Ovary (tissue), 3 donors: ENCODE data around the gene SAMM50.

Experiments
- CTCF ChIP-seq, 3 donors: fragments of 450-650 bp in 2 of 3; fragments of 200-600 bp in 1 of 3; IDR thresholded peaks; one replicate each; pipeline versions ENCODE4 v1.5.1 to v1.8.0; 2016 to 2022; ENCODE audit warnings: antibody characterized with exemption in 3 of 3, mild to moderate bottlenecking in 1 of 3
- EP300 ChIP-seq: sonication (generic); formaldehyde crosslinking; IDR thresholded peaks from one replicate; pipeline ENCODE4 v1.6.1; 2017; ENCODE audit warnings: antibody characterized with exemption
- POLR2A ChIP-seq: fragments of 450-650 bp; IDR thresholded peaks from one replicate; pipeline ENCODE4 v1.6.1; 2017; ENCODE audit warnings: antibody characterized with exemption, mild to moderate bottlenecking, moderate library complexity
- donor health status: DM: no; HTN: no; CAD: no.

DNA sequence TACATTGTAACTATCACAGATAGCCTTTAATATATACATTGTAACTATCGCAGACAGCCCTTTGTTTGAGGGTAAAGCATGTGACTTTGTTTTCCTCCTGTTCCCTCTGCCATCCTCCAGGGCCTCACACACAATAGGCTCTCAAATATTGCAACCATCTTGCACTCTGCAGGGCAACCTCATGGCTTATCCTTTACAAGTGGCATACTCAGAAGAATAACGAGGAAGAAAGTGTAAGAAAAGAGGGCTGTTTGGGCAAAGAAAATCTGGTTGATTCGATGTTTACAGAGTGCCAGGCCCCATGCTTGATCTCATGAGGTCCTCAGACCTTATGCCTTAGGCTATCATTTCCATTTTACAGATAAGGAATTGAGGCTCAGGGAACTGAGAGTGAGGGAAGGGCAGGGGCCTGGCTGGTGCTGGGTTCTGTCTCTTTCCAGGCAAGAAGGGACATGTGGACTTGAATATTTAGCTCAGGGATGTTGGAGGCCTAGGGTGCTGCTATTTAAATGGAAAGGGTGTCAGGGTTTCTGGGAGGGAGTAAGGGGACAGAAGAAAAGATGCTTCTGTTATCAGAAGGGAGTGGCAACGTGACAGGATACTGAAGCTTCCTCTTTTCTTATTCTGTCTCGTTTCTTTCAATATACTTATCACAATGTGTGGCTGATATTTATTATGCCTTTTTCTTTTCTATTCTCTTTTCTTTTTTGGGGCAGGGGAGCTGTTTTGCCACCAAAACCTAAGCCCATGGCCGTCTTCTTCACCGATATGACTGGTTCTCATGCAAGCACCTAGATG is 1.1 kb upstream of the SAMM50 start:
- TF ChIP-seq EP300 (no peak), CTCF (IDR thresholded peaks at IDR 0.05) (no peak), POLR2A (no peak)
